ENCODE measurements around the gene BCAM.

GRCh38 chr19:44816301-44816700, 7.4 kb downstream of the BCAM start:
- TF ChIP-seq, protein P1, sequence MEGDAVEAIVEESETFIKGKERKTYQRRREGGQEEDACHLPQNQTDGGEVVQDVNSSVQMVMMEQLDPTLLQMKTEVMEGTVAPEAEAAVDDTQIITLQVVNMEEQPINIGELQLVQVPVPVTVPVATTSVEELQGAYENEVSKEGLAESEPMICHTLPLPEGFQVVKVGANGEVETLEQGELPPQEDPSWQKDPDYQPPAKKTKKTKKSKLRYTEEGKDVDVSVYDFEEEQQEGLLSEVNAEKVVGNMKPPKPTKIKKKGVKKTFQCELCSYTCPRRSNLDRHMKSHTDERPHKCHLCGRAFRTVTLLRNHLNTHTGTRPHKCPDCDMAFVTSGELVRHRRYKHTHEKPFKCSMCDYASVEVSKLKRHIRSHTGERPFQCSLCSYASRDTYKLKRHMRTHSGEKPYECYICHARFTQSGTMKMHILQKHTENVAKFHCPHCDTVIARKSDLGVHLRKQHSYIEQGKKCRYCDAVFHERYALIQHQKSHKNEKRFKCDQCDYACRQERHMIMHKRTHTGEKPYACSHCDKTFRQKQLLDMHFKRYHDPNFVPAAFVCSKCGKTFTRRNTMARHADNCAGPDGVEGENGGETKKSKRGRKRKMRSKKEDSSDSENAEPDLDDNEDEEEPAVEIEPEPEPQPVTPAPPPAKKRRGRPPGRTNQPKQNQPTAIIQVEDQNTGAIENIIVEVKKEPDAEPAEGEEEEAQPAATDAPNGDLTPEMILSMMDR (IDR thresholded peaks at IDR 0.05) = no peak
- no peak for TF ChIP-seq EP300 (IDR thresholded peaks at IDR 0.05)

Measured in gastroesophageal sphincter (tissue), 3 donors.